ENCODE measurements around the gene ADGRF4. TPM values are rescaled to one million over a fixed set of nuclear protein-coding genes. Genes with fewer than 3 reads are reported as not detected.

ADGRF4 gene
- polyA plus RNA-seq, 3 donors, result 0.01 to 0.04 TPM; not detected in 1

Other genes with a start within 250 kb of the ADGRF4 start
- gene CD2AP, start 220.8 kb upstream of the ADGRF4 start, polyA plus RNA-seq, result 10 to 100 TPM in 2 of 3 donors, 1 to 10 TPM in 1; 8.1 to 11.9 (median 10.0) TPM
- gene OPN5, start 83.5 kb downstream of the ADGRF4 start, polyA plus RNA-seq, result not detected